GM19324 (cell line): Measurements from ENCODE around the gene TSPEAR.

Source experiments
- ATAC-seq: cut with Tn5 transposase; IDR thresholded peaks from one replicate; pipeline ENCODE4 v1.9.1; 2021; ENCODE audit warnings: mild to moderate bottlenecking, moderate library complexity; ENCODE audit not compliant: unreplicated experiment, low FRiP score

TSPEAR gene

GRCh38 chr21:44742418-44743153, 31.2 kb upstream of the TSPEAR start:
- ATAC-seq, result no peak

GRCh38 chr21:44741921-44742320, 30.5 kb upstream of the TSPEAR start:
- no peak for ATAC-seq

- no peak for ATAC-seq
Observed at GRCh38 chr21:44740742-44741141, 29.4 kb upstream of the TSPEAR start.

GRCh38 chr21:44739316-44739715, 27.9 kb upstream of the TSPEAR start:
- ATAC-seq, result no peak

GRCh38 chr21:44738621-44739020, 27.2 kb upstream of the TSPEAR start:
- ATAC-seq, result no peak

- ATAC-seq, result no peak
Observed at GRCh38 chr21:44737706-44738354, 26.5 kb upstream of the TSPEAR start.

GRCh38 chr21:44736291-44737004, 25.1 kb upstream of the TSPEAR start:
- no peak for ATAC-seq

GRCh38 chr21:44735821-44736220, 24.4 kb upstream of the TSPEAR start:
- ATAC-seq, result no peak

- ATAC-seq, result no peak
Observed at GRCh38 chr21:44734841-44735240, 23.5 kb upstream of the TSPEAR start.

GRCh38 chr21:44734026-44734745, 22.8 kb upstream of the TSPEAR start:
- ATAC-seq, result no peak

- no peak for ATAC-seq
Observed at GRCh38 chr21:44732956-44733355, 21.6 kb upstream of the TSPEAR start.

- ATAC-seq, result no peak
Observed at GRCh38 chr21:44732263-44732662, 20.9 kb upstream of the TSPEAR start.

GRCh38 chr21:44730951-44731579, 19.7 kb upstream of the TSPEAR start:
- no peak for ATAC-seq

GRCh38 chr21:44730028-44730395, 18.6 kb upstream of the TSPEAR start:
- no peak for ATAC-seq

GRCh38 chr21:44729336-44730027, 18.1 kb upstream of the TSPEAR start:
- no peak for ATAC-seq

- no peak for ATAC-seq
Observed at GRCh38 chr21:44728716-44729115, 17.3 kb upstream of the TSPEAR start.

- no peak for ATAC-seq
Observed at GRCh38 chr21:44727757-44728156, 16.4 kb upstream of the TSPEAR start.

- ATAC-seq, result no peak
Observed at GRCh38 chr21:44727321-44727720, 15.9 kb upstream of the TSPEAR start.

GRCh38 chr21:44726826-44727225, 15.5 kb upstream of the TSPEAR start:
- ATAC-seq, result no peak

GRCh38 chr21:44724926-44725325, 13.6 kb upstream of the TSPEAR start:
- ATAC-seq, result no peak
